D721Med (cell line): ENCODE results near the gene NTN3.

Experiments used
- DNase-seq: peaks from one replicate; pipeline ENCODE4 v3.0.0; 2011; ENCODE audit warnings: low spot score; ENCODE audit not compliant: insufficient read length
- FAIRE-seq: peaks from 2 replicates; lab custom pipeline; 2011; peaks lifted over from hg19 to GRCh38; lab: Jason Lieb, UNC
- TF ChIP-seq, protein P1 (sequence below): IDR thresholded peaks from 2 replicates; pipeline ENCODE4 v1.5.1; 2012; ENCODE audit warnings: mild to moderate bottlenecking, control low read depth; ENCODE audit not compliant: insufficient read depth; ENCODE audit errors: missing control alignments

The NTN3 gene

DNA sequence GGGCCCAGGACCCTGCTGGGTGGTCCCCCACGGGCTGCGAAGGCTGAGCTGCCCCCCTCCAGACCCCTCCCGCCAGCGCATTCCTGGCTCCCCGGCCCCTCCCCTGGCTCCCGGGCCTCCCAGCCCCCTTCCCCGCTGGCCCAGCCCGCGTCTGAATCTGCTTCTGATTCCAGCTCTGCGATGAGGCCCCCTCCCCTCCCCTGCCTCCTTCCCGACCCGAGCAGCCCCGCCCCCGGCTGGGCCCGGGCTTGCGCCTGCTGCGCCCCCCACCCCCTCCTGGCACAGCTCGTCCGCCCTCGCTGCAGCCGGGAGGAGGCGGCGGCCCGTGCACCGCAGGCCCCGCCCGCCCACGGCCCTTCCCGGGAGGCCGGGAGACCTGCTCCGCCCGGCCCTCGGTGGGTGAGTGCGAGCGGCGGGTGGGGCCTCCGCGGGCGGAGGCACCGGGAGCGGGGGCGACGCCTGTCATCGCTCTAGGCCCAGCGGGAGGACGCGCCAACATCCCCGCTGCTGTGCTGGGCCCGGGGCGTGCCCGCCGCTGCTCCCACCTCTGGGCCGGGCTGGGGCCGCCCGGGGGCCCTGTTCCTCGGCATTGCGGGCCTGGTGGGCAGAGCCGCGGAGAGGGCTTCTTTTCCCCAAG lies at the start of gene NTN3:
NTN3 (plus strand) TSS at position 282 of the 637 bp plus-strand sequence. CDS start 405 bp downstream, outside the sequence.
- no peak for FAIRE-seq
- TF ChIP-seq, protein P1, sequence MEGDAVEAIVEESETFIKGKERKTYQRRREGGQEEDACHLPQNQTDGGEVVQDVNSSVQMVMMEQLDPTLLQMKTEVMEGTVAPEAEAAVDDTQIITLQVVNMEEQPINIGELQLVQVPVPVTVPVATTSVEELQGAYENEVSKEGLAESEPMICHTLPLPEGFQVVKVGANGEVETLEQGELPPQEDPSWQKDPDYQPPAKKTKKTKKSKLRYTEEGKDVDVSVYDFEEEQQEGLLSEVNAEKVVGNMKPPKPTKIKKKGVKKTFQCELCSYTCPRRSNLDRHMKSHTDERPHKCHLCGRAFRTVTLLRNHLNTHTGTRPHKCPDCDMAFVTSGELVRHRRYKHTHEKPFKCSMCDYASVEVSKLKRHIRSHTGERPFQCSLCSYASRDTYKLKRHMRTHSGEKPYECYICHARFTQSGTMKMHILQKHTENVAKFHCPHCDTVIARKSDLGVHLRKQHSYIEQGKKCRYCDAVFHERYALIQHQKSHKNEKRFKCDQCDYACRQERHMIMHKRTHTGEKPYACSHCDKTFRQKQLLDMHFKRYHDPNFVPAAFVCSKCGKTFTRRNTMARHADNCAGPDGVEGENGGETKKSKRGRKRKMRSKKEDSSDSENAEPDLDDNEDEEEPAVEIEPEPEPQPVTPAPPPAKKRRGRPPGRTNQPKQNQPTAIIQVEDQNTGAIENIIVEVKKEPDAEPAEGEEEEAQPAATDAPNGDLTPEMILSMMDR, result no peak
- peak; percentile 83 for DNase-seq

DNA sequence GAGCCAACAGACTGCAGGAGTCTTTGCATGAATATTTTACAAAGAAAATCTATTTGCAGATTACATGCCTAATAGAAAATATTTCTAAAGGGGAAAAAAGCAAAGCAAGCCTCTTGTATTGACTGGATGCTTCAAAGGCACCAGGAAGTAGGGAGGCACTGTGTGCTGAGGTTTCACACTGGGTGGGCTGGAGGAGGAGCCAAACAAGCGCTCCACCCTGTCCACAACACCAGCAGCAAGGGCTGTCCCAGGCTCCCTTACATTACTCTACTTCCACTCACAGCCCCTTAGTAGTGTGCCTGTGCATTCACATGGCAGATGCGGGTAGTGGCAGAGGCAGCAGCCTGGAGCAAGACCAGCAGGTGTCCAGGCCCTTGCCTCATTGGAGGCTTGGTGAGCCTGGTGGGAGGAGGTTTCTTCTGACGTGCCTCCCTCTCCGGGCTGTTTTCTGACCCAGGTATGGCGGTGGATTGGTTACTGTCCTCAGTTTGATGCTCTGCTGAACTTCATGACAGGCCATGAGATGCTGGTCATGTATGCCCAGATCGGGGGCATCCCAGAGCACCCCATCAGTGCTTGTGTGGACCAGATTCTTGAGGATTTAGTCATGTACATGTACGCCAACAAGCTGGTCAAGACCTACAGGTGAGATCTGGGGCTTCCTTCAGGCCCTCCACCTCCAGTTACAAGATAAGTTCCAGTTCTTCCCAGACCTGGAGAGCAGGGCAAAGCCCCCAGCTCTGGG lies 48.8 kb upstream of the NTN3 start:
- DNase-seq, result no peak
- no peak for FAIRE-seq
- TF ChIP-seq, protein P1, result no peak

DNA sequence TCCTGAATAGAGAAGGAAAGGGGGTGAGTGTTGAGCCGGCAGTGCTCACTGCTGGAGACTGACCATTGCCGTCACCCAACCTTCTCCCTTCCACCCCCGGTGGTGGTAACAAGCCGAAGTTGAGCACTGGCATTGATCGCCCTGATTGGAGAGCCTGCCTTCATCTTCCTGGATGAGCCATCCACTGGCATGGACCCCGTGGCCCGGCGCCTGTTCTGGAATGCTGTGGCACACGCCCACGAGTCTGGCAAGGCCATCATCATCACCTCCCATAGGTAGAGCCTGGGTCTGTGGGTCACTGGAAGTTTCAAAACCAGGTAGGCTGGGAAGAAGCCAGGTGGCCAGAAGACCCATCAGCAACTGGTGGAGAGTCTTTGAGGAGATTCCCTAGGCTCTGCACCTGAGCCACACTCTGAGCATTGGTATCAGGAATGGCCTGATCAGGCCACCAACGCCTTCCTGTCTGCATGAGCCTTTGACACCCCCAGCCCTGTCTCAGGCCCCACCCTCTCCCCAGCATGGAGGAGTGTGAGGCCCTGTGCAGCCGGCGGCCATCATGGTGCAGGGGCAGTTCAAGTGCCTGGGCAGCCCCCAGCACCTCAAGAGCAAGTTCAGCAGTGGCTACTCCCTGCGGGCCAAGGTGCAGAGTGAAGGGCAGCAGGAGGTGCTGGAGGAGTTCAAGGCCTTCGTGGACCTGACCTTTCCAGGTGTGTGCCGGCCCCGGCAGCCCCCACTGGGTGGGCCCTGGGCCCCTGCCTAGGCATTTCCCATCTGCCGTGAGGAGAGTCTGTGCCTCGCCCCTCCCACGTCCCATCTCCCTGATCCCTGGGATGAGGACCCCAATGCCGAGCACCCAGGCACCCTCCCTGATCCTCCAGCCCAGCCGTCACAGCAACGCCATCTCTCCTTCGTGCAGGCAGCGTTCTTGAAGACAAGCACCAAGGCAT lies 46.8 kb upstream of the NTN3 start:
- FAIRE-seq (no peak), DNase-seq (no peak)
- TF ChIP-seq, protein P1, result no peak

DNA sequence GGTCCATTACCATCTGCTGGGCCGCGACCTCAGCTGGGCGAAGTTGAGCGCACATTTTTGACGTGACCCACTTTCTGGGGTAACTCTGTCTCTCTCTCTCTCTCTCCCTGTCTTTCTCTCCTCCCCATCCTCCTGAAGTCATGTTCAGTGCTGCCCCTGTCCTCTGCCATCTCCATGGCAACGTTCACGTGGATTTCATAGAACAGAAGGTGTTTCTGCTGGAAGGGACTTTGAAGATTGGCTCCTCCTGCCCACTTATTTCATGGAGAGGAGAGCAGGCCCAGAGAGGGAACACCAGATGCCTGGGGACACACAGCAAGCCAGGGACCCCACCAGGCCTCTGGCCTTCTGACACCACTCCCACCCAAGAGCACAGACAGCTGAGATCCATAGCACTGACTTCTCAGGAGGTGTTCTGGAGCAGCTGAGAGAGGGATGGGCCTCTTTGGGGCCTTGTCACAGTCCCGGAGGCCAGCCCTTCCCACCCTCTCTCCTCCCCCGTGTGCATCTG lies 46.0 kb upstream of the NTN3 start:
- FAIRE-seq, result no peak

GRCh38 chr16:2425825-2426430 lies 45.2 kb upstream of the NTN3 start:
- DNase-seq (no peak), FAIRE-seq (no peak)
- TF ChIP-seq, protein P1, result no peak

More for the DNA sequence above, 46.0 kb upstream of the NTN3 start:
- TF ChIP-seq, protein P1, result no peak
- DNase-seq, result no peak

- TF ChIP-seq, protein P1, result no peak
- FAIRE-seq (no peak), DNase-seq (no peak)
Measured at GRCh38 chr16:2426941-2427361, 44.1 kb upstream of the NTN3 start.
